Left cardiac atrium (tissue), 4 donors: ENCODE measurements around the gene RASSF6. TPM values are rescaled to one million over a fixed set of nuclear protein-coding genes. Genes with fewer than 3 reads are reported as not detected.
"Not testable (repeated sequence)": the region's sequence is repeated elsewhere in the genome, so short reads cannot be mapped to it uniquely, and the experiment has no call there.

Experiments used
- ATAC-seq, 2 donors: fragments of 200-7000 bp; cut with Tn5 transposase; one replicate each; pipeline ENCODE4 v1.9.1; 2020; ENCODE audit warnings: mild to moderate bottlenecking in 2 of 2, moderate library complexity in 2 of 2
- DNase-seq: peaks from one replicate; pipeline ENCODE4 v3.0.0-alpha.2; 2020
- intact Hi-C, 2 donors: fragments of 100-400 bp; cut with DNase I; formaldehyde crosslinking; loops; one replicate each; pipeline versions ENCODE4 v1.14.1 to v1.15.1; 2022 to 2023
- total RNA-seq, 2 donors: library from RNA; stranded (reverse); fragmentation: NEBNext Ultra II Directional; extraction: Animal tissue kit (Norgen Biotek cat#: 25700); gene quantifications; one replicate each; pipeline ENCODE4 v1.2.1, GENCODE V29; 2021
- donor health status: DM: no; HTN: yes; CAD: no.
- donor health status: DM: no; HTN: yes; CAD: no; lungs with severe emphysema.
- donor health status: DM: yes; HTN: yes; CAD: no.
- donor health status: Dilated cardiomyopathy.

RASSF6 gene
- total RNA-seq, 2 donors from 2014 or later, result not detected

- ATAC-seq (no peak), DNase-seq (no peak)
- intact Hi-C loops, result no loop called here
These were observed 4.6 kb downstream of the RASSF6 start for GRCh38 chr4:73615613-73616012.

- intact Hi-C loops, result no loop called here
- ATAC-seq, result no peak
- DNase-seq, result no peak
These were observed 5.8 kb downstream of the RASSF6 start for GRCh38 chr4:73614311-73614867.

- no peak for ATAC-seq
- intact Hi-C loops, result no loop called here
- no peak for DNase-seq
These were observed 7.1 kb downstream of the RASSF6 start for GRCh38 chr4:73613130-73613529.

DNA sequence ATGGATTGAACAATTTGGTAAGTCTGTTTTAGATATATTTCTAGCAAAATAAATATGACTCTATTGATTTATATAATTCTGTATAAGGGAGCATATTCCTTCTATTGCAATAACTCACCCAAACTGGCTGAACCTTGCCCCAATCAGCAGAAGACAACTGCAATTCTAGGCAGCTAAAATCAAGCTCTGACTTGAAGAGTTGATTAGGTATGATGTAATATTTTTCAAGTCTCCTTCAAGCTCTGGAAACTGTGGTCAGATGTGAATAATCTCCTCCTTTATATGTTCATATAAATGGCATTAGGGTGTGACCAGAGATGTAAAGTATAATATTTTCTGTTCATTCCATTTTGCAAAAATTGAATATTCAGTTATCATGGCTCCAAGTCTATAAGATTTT is 8.2 kb downstream of the RASSF6 start:
- ATAC-seq, result no peak
- intact Hi-C loops, result no loop called here
- DNase-seq, result no peak

DNA sequence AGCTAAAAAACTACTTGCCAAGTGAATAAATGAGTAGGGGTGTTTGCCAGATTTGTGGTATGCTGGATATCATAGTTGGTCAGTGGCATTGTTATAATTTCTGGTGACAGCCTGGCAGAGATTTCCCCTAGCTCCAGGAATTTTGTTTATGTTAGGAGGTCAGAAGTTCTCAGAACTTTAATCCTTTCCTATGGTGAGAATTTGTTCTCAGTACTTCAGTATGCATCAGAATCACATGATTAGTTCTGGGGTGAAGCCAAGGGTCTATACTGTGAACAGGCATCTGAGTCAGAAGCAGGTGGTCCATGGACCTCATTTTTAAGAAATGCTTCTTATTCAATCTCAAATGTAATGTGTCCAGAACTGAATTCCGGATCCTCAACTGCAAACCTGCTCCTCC is 10.5 kb downstream of the RASSF6 start:
- no peak for ATAC-seq
- intact Hi-C loops, result no loop called here
- no peak for DNase-seq

DNA sequence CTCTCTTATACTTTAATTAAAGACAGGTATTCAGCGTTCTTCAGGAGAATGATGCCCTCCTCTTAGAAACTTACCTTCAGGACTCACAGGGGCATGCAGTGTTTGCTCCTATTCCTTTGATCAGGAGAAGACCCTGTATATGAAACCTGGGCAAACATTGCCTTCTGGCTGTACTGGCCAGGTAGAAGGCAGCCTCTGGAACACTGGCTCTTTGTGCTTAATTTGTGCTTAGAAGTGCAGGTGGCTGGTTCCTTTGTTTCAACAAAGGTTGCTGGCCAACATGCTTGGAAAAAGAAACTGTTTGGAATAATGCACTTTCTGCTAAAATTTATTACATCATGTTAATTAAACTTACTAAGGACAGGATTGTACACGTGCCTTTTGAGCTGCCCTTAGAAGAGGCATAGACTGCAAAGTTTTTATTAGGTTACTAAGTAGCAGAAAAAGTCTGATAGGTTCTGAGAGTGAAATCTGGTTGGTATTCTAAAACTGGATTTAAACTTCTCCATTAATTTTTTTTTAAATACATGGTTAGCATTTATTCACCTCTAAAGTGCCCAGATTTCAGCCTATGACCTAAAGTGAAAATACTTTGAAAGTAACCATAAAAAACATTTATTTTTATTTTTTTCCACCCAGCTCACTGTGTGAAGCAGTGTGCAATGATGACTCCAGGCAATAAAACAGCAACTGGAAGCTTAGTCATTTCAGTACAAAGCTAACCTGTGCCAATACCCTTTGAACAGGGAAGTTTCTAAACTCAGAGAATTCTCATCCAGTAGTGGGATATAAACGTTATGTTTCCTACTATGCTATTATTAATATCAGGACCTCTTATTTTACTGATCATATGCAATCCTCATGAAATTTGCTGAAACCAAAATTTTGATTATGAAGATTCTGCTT is 11.3 kb downstream of the RASSF6 start:
- ATAC-seq, result no peak
- no peak for DNase-seq
- intact Hi-C loops, result no loop called here

DNA sequence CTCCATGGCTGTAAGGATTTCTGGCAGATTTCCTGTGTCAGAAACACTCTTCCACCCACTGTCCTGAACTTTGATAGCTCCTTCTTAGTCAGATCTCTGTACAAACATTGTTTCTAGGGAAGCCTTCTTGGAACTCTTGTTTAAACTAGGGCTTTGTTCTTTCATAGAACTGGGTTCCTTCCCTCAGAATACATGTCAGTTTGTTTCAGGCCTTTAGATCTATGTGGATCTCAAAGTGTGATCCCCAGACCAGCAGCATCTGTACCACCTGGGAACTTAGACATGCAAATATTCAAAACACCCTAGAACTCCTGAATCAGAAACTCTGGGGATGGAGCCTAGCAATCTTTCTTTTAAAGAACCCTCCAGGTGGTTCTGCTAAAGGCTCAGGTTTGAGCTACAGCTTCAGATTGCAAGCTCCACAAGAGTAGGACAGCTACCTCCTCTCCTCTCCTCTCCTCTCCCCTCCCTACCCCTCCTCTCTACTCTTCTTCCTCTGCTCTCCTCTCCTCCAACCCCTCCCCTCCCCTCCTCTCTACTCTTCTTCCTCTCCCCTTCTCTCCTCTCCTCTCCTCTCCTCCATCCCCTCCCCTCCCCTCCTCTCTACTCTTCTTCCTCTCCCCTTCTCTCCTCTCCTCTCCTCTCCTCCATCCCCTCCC is 12.7 kb downstream of the RASSF6 start:
- intact Hi-C loops, result no loop called here
- DNase-seq, result no peak
- no peak for ATAC-seq

DNA sequence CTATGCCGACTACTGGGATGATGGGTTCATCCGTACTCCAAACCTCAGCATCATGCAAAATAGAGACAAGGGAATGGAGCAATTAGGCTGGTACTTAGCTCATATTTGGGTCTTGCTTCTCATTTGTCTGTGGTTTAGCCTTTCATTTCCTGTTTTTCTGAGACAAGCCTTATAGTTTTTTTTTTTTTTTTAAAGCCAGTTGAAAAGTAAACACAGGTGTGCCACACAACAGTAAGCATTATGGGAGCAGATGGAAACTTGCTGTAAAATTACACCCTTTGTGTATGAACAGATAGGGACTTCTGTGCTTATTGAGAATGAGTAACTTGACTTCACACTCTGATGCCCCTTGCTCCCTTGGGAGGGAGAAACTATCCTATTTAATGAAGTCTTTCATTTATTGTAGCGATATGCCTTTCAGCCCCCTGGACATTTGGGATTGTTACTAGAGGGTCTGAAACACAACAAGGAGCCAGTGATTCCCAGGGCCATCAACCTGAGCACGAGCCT is 13.7 kb downstream of the RASSF6 start:
- intact Hi-C loops, result no loop called here
- ATAC-seq (no peak), DNase-seq (no peak)

GRCh38 chr4:73603854-73604584 is 16.2 kb downstream of the RASSF6 start:
- ATAC-seq, result no peak
- intact Hi-C loops, result no loop called here
- DNase-seq, result no peak

- ATAC-seq (no peak), DNase-seq (no peak)
- intact Hi-C loops, result no loop called here
These were observed 16.9 kb downstream of the RASSF6 start for GRCh38 chr4:73603271-73603710.

GRCh38 chr4:73600954-73601353 is 19.3 kb downstream of the RASSF6 start:
- intact Hi-C loops, result no loop called here
- DNase-seq (no peak), ATAC-seq (no peak)

- ATAC-seq (peak in 1 of 2 donors; percentile 26), DNase-seq (no peak)
- intact Hi-C loops, result no loop called here
These were observed 21.1 kb downstream of the RASSF6 start for GRCh38 chr4:73599182-73599581.

DNA sequence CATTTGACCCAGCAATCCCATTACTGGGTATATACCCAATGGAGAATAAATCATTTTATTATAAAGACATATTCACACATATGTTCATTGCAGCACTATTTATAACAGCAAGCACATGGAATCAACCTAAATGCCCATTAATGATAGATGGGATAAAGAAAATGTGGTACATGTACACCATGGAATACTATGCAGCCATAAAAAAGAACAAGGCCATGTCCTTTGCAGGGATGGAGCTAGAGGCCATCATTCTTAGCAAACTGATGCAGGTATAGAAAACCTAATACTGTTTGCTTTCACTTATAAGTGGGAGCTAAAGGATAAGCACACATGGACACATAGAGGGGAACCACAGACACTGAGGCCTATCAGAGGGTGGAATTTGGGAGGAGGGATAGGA is 22.6 kb downstream of the RASSF6 start:
- DNase-seq (no peak), ATAC-seq (no peak)
- intact Hi-C loops, result no loop called here

DNA sequence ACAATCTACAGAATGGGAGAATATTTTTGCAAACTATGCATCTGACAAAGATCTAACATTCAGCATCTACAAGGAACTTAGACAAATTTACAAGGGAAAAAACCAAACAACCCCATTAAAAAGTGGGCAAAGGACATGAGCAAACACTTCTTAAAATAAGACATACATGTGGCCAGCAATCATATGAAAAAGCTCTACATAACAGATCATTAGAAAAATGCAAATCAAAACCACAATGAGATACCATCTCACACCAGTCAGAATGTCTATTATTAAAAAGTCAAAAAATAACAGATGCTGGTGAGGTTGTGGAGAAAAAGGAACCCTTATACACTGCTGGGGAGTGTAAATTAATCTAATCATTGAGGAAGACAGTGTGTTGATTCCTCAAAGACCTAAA is 23.1 kb downstream of the RASSF6 start:
- intact Hi-C loops, ATAC-seq, DNase-seq: not testable (repeated sequence)

DNA sequence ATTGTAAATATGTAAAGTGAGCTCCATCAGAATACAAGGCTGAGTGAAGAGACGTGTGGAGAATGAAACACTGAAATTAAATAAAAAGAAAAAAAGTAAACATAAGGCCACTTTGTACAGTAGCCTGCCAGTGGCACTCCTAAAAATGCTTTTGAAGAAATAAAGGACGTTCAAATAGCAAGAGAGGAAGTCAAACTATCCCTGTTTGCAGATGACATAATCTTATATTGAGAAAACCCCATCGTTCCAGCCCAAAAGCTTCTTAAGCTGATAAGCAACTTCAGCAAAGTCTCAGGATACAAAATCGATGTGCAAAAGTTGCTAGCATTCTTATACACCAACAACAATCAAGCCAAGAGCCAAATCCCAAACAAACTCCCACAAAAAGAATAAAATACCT is 24.2 kb downstream of the RASSF6 start:
- ATAC-seq (no peak), DNase-seq (no peak)
- intact Hi-C loops, result no loop called here

- ATAC-seq, result no peak
- intact Hi-C loops, result no loop called here
- DNase-seq, result no peak
These were observed 26.5 kb downstream of the RASSF6 start for GRCh38 chr4:73593631-73594241.

GRCh38 chr4:73589887-73590801 is 30.1 kb downstream of the RASSF6 start:
- DNase-seq (no peak), ATAC-seq (no peak)
- intact Hi-C loops, result no loop called here

DNA sequence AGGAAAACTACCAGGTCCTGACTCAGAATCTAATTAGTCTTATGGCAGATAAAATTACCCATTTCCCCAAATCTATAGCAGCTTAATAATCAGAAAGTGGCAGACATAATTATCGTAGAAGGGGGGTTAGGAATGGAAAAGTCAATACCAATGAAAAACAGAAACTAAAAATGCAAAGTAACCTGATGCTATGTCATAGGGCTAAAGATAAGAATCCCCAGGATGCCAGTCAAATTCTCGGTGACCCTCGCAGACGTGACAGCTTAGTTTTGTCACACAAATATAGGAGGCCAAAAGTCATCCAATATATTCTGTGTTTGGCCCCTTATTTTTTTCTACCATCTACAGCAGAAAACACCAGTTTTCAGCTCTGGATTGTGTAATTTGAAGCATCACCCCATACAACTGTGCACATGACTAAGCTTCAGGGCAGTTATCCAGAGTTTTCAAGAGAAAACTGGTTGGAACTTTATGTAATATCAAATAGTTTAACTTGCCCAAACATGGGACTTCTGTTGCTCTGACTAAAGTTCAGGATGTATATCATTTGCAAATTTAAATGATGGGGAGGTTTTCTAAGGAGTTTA is 30.9 kb downstream of the RASSF6 start:
- intact Hi-C loops, result no loop called here

More for the DNA sequence above, 30.9 kb downstream of the RASSF6 start:
- peak in 1 of 2 donors; percentile 69 for ATAC-seq
- no peak for DNase-seq
